Glutamatergic neuron (in vitro differentiated cells): ENCODE data around the gene KLC3. TPM values are rescaled to one million over a fixed set of nuclear protein-coding genes. Genes with fewer than 3 reads are reported as not detected.

Experiments used
- DNase-seq: peaks from one replicate; pipeline ENCODE4 v3.0.0; 2022
- H3K27ac Mint-ChIP-seq: one replicate; pipeline ENCODE4 v1.8.0; 2020; ENCODE audit warnings: mild to moderate bottlenecking, mixed read lengths, inconsistent platforms; ENCODE audit not compliant: unreplicated experiment
- H3K27me3 Mint-ChIP-seq: one replicate; pipeline ENCODE4 v1.8.0; 2020; ENCODE audit warnings: mild to moderate bottlenecking, moderate library complexity, mixed read lengths, inconsistent platforms; ENCODE audit not compliant: unreplicated experiment
- H3K36me3 Mint-ChIP-seq: one replicate; pipeline ENCODE4 v1.8.0; 2020; ENCODE audit warnings: mild to moderate bottlenecking, mixed read lengths, inconsistent platforms; ENCODE audit not compliant: unreplicated experiment
- H3K4me1 Mint-ChIP-seq: one replicate; pipeline ENCODE4 v1.8.0; 2020; ENCODE audit warnings: mild to moderate bottlenecking, low read depth, mixed read lengths, inconsistent platforms; ENCODE audit not compliant: unreplicated experiment
- H3K4me3 Mint-ChIP-seq: one replicate; pipeline ENCODE4 v1.8.0; 2020; ENCODE audit warnings: mild to moderate bottlenecking, mixed read lengths, inconsistent platforms; ENCODE audit not compliant: unreplicated experiment
- H3K9me3 Mint-ChIP-seq: one replicate; pipeline ENCODE4 v1.8.0; 2020; ENCODE audit warnings: mild to moderate bottlenecking, moderate library complexity, mixed read lengths, inconsistent platforms; ENCODE audit not compliant: unreplicated experiment
- CTCF ChIP-seq: fragments of 200-600 bp; sonication (generic); IDR thresholded peaks from one replicate; pipeline ENCODE4 v1.5.0; 2021; ENCODE audit not compliant: partially characterized antibody, unreplicated experiment
- total RNA-seq: library from RNA; stranded (reverse); fragmentation: NEBNext Ultra II Directional; extraction: Animal tissue kit (Norgen Biotek cat#: 25700); gene quantifications from one replicate; pipeline ENCODE4 v1.2.1, GENCODE V29; 2021; ENCODE audit not compliant: unreplicated experiment

The KLC3 gene
- total RNA-seq, 1 donor from 2014 or later: not detected

GRCh38 chr19:45303269-45304060, 37.1 kb upstream of the KLC3 start:
- Mint-ChIP-seq H3K27ac (no peak overlapping the region), H3K27me3 (peaks cover 12% of the 10 kb centered on the region), H3K4me1 (no peaks in the 10 kb centered on the region), H3K4me3 (no peak overlapping the region), H3K9me3 (peaks cover 14% of the 10 kb centered on the region), H3K36me3 (no peaks in the 10 kb centered on the region)
- no peak for DNase-seq
- TF ChIP-seq CTCF: no peak

GRCh38 chr19:45304141-45304926, 36.2 kb upstream of the KLC3 start:
- TF ChIP-seq CTCF: no peak
- Mint-ChIP-seq H3K4me1 (no peaks in the 10 kb centered on the region), H3K27me3 (peaks cover 13% of the 10 kb centered on the region), H3K27ac (no peak overlapping the region), H3K9me3 (peaks cover 14% of the 10 kb centered on the region), H3K4me3 (no peak overlapping the region), H3K36me3 (no peaks in the 10 kb centered on the region)
- no peak for DNase-seq

DNA sequence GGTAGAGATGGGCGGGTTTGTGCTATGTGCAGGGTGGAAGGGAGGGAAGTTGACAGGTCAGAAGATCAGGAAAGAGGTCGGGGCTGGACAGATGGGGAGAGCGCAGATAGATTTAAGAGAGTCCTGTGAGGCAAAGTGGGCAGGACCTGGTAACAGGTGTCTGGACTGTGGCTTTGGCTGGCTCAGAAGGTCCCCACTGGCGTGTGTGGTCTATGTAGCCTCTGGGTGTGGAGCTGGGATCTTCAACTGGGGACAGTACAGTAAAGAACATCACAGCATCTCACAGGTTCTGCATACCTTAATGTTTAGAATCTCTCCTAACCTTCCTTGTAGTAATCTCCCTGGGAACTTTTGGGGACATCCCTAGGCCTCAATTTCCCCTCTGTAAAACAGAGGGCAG, 35.5 kb upstream of the KLC3 start:
- Mint-ChIP-seq H3K27ac (no peak overlapping the region), H3K4me1 (no peaks in the 10 kb centered on the region), H3K9me3 (peaks cover 12% of the 10 kb centered on the region), H3K36me3 (no peaks in the 10 kb centered on the region), H3K4me3 (no peak overlapping the region), H3K27me3 (peaks cover 11% of the 10 kb centered on the region)
- no peak for TF ChIP-seq CTCF
- no peak for DNase-seq

DNA sequence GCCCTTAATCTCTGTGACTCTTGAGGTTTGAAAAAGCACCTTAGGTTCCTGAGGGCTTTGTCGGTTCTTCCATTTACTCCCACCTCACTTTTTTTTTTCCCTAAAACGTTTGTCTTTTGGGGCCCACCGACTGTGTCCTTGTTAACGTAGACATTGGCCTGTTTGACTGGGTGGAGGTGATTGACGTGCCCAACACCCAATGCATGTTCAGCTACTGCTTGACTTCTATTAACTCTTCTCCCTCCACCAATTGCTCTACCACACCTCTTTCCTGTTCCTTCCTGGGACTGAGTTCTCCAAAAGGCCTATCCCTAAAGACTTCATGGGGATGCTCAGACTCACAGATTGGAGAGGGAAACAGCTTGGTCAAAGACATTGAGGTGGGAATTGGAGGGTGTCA, 35.1 kb upstream of the KLC3 start:
- no peak for TF ChIP-seq CTCF
- H3K27me3 Mint-ChIP-seq: peaks cover 10% of the 10 kb centered on the region
- H3K4me1 Mint-ChIP-seq: no peaks in the 10 kb centered on the region
- DNase-seq: no peak
- no peaks in the 10 kb centered on the region for H3K36me3 Mint-ChIP-seq
- H3K9me3 Mint-ChIP-seq: peaks cover 12% of the 10 kb centered on the region
- no peak overlapping the region for H3K27ac Mint-ChIP-seq
- H3K4me3 Mint-ChIP-seq: no peak overlapping the region

DNA sequence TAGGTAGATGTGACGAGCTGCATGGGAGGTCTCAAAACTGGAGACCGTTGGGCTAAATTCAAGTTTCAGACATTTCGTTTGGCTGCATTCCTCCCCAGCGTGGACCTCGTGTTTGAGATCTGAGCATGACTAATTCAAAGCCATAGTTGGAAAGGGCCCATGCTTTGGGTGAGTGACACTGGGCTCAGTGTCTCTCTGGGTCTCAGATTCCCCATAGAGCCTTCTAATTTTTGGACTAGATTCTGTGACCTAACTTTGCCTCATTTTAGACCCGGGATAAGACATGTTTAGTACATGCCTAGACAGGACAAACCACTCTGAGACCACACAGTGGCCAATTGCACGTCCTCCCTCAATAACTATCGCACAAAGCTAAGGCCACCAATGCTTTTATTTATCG, 34.5 kb upstream of the KLC3 start:
- Mint-ChIP-seq H3K27ac (no peak overlapping the region), H3K4me1 (no peaks in the 10 kb centered on the region), H3K4me3 (no peak overlapping the region), H3K9me3 (peaks cover 12% of the 10 kb centered on the region), H3K36me3 (no peaks in the 10 kb centered on the region), H3K27me3 (peaks cover 10% of the 10 kb centered on the region)
- TF ChIP-seq CTCF: no peak
- DNase-seq: no peak
